UCSD-AML1 (cell line): ENCODE measurements around the gene RIN1.

Experiments used
- DNase-seq: peaks from one replicate; lab custom pipeline; 2025; ENCODE audit not compliant: unreplicated experiment; lab: John Stamatoyannopoulos, UW

The RIN1 gene

GRCh38 chr11:66284526-66285078 lies 51.6 kb downstream of the RIN1 start:
- DNase-seq = no peak

DNA sequence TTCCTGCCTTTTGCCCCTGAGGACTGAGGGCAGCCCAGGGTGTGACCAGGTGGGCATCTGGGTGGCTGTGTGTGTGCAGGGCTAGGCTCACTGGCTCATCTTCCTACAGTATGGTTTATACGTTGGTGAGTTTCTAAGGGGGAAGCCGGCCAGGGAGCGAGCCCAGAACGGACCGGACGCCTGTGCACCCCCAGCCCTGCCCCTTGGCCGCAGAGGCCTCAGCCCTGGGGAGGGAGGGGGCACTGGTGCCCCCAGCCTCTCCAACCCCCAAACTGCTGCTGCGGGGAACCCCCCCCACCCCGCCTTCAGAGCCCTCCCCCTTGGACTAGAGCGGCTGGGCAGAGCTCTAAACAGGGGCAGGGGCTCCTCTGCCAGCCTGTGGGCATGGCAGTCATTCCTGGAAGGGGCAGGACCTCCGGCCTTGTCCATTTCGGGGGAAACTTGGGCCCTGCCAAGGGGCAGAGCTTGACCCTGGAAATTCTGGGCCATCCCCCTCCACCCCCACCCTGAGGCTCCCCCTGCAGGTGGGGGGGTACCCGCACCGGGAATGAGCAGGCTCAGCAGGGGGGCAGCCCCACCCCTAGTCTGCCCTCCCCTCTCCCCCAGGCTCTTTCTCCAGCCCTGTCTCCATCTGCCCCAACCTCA lies 52.7 kb downstream of the RIN1 start:
- DNase-seq = no peak

DNA sequence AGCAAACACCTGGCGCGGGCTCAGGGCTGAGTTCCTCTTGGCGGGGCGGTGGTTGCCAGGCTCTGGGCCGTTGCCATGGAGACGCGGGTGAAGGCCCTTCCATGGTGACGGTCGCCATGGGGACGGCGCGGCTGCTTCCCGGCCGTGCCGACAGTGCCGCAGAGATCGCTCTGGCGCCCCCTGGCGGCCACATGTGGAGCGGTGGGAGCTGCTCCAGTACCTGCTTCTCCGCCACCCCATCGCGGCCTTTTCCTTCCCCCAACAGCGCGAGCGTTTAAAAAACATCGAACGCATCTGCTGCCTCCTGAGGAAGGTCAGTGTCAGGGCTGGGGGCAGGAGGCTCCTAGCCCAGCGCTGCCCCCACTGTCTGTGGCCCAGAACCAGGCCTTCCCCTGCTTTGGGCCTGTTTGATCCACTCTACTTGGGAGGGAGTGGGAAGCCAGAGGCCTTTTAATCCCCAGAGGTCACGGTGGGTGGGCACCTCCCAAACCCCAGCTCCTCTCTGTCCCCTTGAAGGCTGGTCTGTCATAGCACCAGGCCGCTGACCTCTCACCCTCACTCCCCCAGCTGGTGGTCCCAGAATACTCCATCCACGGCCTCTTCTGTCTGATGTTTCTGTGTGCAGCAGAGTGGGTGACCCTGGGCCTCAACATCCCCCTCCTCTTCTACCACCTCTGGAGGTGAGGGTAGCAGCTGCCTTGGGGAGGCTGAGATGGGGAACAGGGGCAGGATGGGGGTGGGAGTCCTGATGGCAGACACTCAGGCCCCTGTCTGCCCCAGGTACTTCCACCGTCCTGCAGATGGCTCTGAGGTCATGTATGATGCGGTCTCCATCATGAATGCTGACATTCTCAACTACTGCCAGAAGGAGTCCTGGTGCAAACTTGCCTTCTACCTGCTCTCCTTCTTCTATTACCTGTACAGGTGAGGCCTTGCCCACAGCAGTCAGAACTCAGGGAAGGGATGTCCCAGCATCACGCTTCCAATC lies 53.5 kb downstream of the RIN1 start:
- peak; percentile 96 for DNase-seq
